Activated T-cell treated with anti-CD3 and anti-CD28 coated beads for 1 hour (primary cell): ENCODE results near the gene PTPRN2.
"Not testable (repeated sequence)": the region's sequence is repeated elsewhere in the genome, so short reads cannot be mapped to it uniquely, and the experiment has no call there.

Experiments used
- DNase-seq: peaks from one replicate; pipeline ENCODE4 v3.0.0-alpha.2; 2020; ENCODE audit warnings: low read depth

Gene PTPRN2

DNA sequence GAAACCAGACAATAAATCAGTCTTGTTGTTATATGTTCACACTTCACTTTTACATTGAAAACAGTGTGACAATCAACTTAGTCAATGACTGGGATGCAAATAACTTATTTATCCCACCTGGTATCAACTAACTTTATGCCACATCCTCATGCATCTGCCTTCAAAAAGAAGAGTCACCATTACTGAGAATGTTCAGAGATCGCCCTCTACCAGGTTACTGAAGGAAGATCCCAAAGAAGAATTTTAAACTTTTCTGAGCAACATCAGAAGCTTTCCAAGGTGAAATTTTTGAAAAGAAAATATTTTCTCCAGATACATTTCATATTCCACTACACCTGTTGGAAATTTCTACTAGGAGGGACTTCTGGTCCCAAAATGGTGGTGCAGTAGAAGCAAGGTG is 359.5 kb downstream of the PTPRN2 start:
- DNase-seq = no peak

GRCh38 chr7:158227258-158227984 is 360.2 kb downstream of the PTPRN2 start:
- no peak for DNase-seq

GRCh38 chr7:158216198-158216597 is 371.4 kb downstream of the PTPRN2 start:
- no peak for DNase-seq

DNA sequence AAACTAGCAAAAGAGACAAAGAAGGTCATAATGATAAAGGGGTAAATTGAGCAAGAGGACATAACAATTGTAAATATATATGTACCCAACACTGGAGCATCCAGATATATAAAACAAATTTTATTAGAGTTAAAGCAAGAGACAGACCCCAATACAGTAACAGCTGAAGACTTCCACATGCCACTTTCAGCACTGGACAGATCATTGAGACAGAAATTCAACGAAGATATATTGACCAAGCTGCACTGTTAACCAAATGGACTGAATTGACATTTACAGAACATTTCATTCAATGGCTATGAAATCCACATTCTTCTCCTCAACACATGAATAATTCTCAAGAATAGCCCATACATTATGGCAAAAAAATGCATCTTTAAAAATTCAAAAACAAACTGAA is 378.2 kb downstream of the PTPRN2 start:
- no peak for DNase-seq

- no peak for DNase-seq
Measured at GRCh38 chr7:158206341-158206740, 381.3 kb downstream of the PTPRN2 start.

GRCh38 chr7:158204453-158204852 is 383.2 kb downstream of the PTPRN2 start:
- DNase-seq = no peak

DNA sequence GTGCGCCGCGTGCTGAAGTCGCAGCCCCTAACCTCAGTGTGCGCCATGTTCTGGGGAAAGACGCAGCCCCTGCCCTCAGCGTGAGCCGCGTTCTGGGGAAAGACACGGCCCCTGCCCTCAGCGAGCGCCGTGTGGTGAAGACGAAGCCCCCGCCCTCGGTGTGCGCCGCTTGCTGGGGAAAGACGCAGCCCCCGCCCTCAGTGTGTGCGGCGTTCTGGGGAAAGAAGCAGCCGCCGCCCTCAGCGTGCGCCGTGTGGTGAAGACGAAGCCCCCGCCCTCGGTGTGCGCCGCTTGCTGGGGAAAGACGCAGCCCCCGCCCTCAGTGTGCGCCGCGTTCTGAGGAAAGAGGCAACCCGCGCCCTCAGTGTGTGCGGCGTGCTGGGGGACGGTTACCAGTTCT is 383.7 kb downstream of the PTPRN2 start:
- DNase-seq = not testable (repeated sequence)

DNA sequence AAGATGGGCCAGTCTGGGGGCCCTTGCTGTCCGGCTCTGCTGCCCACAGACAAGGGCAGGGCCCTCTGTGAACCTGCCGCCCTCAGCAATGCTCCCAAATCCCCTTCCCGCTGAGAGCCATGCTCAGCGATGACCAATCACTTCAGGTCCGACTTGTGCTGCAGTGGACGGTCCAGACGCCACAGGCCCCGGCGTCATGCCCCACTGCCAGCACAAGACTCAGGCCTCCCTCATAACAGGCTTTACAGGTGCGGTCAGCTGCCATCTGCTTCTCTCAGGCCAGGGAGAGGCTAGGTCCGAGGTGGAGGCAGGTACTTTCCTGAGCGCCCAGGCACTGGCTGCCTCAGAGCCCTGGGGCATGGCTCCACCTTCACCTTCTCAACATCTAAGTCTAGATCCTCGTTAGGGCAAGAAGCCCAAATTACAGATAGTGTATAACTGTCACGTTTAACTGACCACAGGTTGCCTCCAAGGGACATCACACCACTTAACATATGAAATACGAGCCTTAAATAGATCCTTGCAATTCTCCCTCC is 393.2 kb downstream of the PTPRN2 start:
- DNase-seq = no peak

DNA sequence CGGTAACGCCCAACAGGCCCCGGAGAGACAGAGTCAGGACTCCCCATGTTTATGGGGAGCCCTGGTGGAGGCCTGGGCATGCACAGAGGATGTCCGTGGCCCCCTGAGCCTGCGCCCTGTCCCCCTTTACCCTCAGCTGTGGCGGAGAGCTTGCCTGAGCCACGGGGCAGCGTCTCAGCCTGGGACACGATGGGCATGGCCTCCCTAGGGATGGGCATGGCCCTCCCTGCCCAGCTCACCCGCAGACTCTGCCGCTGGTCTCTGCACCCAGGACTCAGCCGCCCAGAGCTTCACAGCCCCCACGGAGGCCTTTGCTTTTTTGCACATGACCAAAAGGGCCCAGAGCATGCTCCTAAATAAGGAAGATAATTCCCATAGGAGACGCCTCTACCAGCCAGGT is 394.2 kb downstream of the PTPRN2 start:
- no peak for DNase-seq

DNA sequence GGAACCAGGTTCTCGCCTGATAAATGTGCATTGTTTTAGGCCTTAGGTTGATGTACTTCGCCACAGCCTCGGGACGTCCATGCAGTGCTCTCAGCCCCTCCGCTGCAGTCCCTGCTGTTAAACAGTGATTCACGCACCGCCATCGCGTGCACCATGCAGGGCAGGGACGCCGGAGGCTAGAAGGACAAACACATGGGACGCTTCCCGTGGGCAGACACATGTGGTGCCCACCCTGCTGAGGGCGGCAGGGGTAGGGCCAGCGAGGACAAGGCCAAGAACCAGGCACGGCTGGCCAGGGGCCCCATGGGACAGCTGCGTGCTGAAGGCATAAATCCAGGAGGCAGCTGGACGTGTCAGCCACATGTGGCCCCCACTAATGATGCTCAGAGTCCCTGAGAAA is 394.7 kb downstream of the PTPRN2 start:
- no peak for DNase-seq

- no peak for DNase-seq
Measured at GRCh38 chr7:158192184-158192835, 395.3 kb downstream of the PTPRN2 start.

DNA sequence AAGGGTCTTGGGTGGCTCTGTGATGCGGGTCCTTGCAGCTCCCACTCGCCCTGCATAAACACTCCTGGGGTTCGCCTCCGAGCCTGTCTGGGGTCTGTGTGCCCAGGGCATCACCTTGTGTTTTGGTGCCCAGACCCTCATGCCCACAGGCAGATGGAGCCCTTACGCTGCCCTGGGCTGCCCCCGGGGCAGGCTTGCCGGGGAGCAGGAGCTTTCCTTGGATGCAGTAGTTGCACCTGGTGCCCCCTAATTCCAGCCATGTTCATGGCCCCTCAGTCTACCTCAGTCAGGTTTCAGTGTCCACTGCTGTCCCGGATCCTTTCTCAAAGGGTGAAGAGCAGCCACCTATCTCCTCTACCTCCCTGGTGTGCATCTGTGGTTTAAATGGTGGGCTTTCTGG is 396.0 kb downstream of the PTPRN2 start:
- DNase-seq = no peak

DNA sequence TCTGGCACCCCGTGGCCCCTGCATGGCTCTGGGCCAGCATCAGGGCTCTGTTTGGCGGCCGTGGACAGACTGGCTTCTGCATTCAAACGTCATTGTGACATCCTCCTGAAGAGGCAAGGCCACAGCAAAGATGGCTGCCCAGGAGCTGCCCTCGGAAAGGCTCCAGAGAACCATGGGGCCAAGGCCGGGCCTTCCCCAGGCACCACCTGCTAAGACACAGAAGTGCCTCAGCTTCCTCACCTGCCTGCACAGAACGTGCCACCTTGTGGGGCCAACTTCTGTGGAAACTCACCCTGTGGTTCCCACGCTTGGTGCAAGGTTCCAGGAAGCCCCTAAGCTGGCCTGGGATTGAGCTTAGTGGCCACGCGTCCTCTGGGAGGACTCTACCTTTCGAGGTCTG is 396.9 kb downstream of the PTPRN2 start:
- DNase-seq = no peak

- DNase-seq = no peak
Measured at GRCh38 chr7:158188676-158189075, 398.9 kb downstream of the PTPRN2 start.

DNA sequence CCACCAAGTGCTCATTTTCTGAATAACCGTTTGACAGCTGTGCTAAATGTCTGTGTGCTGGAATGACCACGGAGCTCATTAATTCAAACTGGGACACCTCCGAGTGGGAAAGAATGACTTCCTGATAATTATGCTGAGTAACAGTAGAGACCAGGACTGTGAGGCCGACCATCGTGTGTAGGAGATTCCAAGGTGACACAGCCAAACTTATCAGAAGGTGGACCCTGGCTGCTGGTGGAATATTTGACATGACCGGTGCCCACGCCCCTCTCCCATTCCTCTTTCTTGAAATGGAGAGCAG is 400.0 kb downstream of the PTPRN2 start:
- DNase-seq = no peak

GRCh38 chr7:158186864-158187693 is 400.5 kb downstream of the PTPRN2 start:
- DNase-seq = no peak

DNA sequence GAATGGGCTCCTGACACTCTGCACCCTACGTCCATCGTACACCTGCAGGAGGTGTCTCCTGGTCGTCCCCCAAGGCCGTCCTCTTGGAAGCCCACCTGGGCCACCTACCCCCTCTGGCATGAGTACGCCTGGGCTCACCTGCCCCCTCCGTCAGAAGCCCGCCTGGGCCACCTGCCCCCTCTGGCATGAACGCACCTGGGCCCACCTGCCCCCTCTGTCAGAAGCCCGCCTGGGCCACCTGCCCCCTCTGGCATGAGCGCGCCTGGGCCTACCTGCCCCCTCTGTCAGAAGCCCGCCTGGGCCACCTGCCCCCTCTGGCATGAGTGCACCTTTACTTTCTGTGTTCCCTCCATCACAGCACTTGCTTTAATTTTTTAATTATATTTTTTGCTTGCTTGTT is 401.2 kb downstream of the PTPRN2 start:
- no peak for DNase-seq

GRCh38 chr7:158185653-158186052 is 402.0 kb downstream of the PTPRN2 start:
- no peak for DNase-seq

GRCh38 chr7:158183431-158183830 is 404.2 kb downstream of the PTPRN2 start:
- DNase-seq = no peak

GRCh38 chr7:158176561-158177173 is 411.0 kb downstream of the PTPRN2 start:
- DNase-seq = no peak

DNA sequence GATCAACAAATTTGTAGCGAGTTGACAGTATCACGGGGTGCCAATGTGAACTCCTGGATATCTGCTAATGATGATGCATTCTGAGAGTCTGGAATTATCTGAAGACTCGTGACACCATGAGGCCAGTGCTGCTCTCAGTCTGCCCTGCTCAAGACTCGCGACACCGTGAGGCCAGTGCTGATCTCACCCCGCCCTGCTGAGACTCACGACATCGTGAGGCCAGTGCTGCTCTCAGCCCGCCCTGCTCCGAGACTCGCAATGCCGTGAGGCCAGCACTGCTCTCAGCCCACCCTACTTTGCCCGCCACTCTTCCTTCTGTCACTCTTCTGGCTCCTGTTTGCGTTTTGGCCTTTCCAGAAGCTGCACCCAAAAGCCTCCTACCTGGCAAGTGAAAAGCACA is 411.8 kb downstream of the PTPRN2 start:
- no peak for DNase-seq

DNA sequence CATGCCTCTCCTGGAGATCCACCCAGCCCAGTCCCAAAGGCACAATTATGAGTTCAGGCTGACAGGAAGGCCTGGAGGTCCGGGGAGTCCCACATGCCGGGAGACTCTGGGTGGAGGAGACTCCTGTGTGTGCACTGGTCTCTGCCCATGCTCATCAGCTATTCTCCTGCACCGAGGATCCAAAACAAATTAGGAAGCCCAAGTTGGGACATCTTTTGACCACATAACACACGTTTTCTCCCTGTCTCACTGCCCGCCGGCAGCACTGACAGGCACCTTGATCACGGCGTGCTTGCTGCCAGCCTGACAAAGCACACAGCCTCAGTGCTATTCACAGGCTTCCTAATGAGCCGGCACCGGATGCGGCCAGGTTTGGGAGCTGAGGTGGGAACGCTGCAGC is 412.7 kb downstream of the PTPRN2 start:
- DNase-seq = no peak

DNA sequence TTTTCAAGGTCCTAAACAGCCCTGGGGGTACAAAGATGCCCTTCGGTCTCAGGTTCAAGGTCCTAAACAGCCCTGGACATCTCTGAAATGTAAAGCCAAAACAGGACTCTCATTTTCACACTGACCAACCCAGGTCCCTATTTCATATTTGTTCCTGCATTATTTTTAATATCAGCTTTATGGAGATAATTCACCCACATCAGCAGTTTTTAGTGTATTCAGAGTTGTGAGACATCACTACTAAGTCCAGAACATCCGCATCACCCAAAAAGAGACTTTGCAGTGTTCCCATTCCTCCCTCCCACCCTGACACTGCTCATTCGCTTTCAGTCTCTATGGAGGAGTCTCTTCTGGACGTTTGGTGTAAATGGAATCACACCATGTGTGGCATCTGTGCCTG is 420.2 kb downstream of the PTPRN2 start:
- DNase-seq = no peak
